Lung (tissue), 12 donors: ENCODE results near the gene TMEM256. TPM values are rescaled to one million over a fixed set of nuclear protein-coding genes. Genes with fewer than 3 reads are reported as not detected.

ENCODE experiments used
- ATAC-seq: fragments of 200-7000 bp; cut with Tn5 transposase; one replicate; pipeline ENCODE4 v1.9.1; 2020; ENCODE audit warnings: moderate number of reproducible peaks; ENCODE audit not compliant: insufficient read depth, low FRiP score
- DNase-seq, 3 donors: peaks; one replicate each; pipeline ENCODE4 v3.0.0-alpha.2; 2013 to 2017
- H3K27ac ChIP-seq, 2 donors: one replicate each; pipeline ENCODE4 v1.5.1; 2013; ENCODE audit warnings: mild to moderate bottlenecking in 2 of 2, moderate library complexity in 2 of 2, control low read depth in 1 of 2, inconsistent platforms in 1 of 2, low read depth in 1 of 2, low read length in 1 of 2
- H3K27me3 ChIP-seq, 3 donors: one replicate each; pipeline ENCODE4 v1.5.1; 2013; ENCODE audit warnings: low read length in 2 of 3; ENCODE audit not compliant: control insufficient read depth in 3 of 3, insufficient read depth in 3 of 3
- H3K36me3 ChIP-seq, 4 donors: one replicate each; pipeline ENCODE4 v1.5.1; 2013; ENCODE audit warnings: low read length in 4 of 4, mild to moderate bottlenecking in 1 of 4, moderate library complexity in 1 of 4; ENCODE audit not compliant: control insufficient read depth in 4 of 4, insufficient read depth in 4 of 4
- H3K4me1 ChIP-seq, 5 donors: one replicate each; pipeline ENCODE4 v1.5.1; 2013; ENCODE audit warnings: low read length in 5 of 5, mild to moderate bottlenecking in 2 of 5, moderate library complexity in 1 of 5; ENCODE audit not compliant: control insufficient read depth in 5 of 5, insufficient read depth in 5 of 5
- H3K4me3 ChIP-seq: one replicate; pipeline ENCODE4 v1.5.1; 2013; ENCODE audit warnings: mild to moderate bottlenecking, control low read depth, moderate library complexity
- H3K9ac ChIP-seq, 2 donors: one replicate each; pipeline ENCODE4 v1.5.1; 2013; ENCODE audit warnings: low read length in 2 of 2, control low read depth in 1 of 2; ENCODE audit not compliant: insufficient read depth in 1 of 2
- H3K9me3 ChIP-seq, 4 donors: one replicate each; pipeline ENCODE4 v1.5.1; 2013; ENCODE audit warnings: low read length in 3 of 4, mild to moderate bottlenecking in 1 of 4, moderate library complexity in 1 of 4; ENCODE audit not compliant: control insufficient read depth in 4 of 4, insufficient read depth in 3 of 4
- CTCF ChIP-seq: IDR thresholded peaks from 2 replicates; pipeline ENCODE4 v1.5.1; 2012; ENCODE audit warnings: mild to moderate bottlenecking; ENCODE audit errors: control extremely low read depth, extremely low read depth
- WGBS, 2 donors: extraction: QIAGEN DNeasy Blood & Tissue Kit; methylation state at CpG; one replicate each; pipeline ENCODE4 v1.1.7; 2013; 5-methylcytosine and 5-hydroxymethylcytosine counted together
- polyA plus RNA-seq, 2 donors: library from polyadenylated mRNA; stranded (reverse); fragments of 200-250 nt; gene quantifications; one replicate each; pipeline ENCODE4 v1.2.1, GENCODE V29; 2013
- total RNA-seq, 2 donors: library from RNA; depleted of rRNA in 1 of 2; stranded (reverse); fragments of >200 nt in 1 of 2; gene quantifications; one replicate each; pipeline ENCODE4 v1.2.1, GENCODE V29; 2014 to 2021
- donor health status: control.
- donor health status: control.
- donor health status: Bipolar disorder and iron deficiency.
- donor health status: healthy.
- donor health status: DM: yes; HTN: yes; CAD: no.

Gene TMEM256
- total and polyA plus RNA-seq, 4 donors = 70.2 to 247 (median 75.1) TPM

DNA sequence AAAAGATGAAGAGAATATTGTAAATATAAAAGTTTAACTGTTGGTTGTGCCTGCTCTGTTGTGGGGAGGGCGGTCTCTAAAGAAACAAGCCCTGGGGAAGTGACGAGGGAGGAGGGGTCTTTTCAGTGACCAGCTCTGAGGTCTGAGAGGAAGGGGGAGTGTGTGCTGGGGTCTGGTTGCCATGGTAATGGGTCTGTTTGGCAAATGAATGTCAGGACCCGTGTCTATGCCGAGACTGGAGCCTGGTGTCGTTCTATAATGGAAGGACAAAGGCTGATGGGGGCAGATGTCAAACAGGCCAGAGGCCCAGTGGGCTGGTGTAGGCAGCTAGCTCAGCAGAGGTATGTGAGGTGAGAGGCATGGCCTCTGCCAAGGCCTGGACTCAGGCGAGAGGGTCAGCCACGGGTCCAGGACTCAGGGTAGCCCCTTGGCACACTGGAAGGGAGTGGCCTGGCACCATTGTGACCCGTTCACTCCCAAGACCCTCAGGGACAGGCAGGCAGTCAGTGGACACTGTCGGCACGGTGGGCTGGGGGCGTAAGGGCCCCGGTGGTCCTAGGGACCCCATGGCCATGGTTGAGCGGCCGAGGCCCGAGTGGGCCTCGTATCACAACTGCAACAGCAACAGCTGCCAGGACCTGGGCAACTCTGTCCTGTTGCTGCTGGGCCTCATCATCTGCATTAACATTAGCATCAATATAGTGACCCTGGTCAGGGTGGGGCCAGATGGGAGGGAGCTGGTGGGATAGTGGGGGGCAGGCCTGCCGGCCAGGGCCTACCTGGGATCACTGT lies 16.1 kb upstream of the TMEM256 start, which contains the start of gene SPEM1:
Gene SPEM1, plus strand, starts transcription at position 506 of the 792 bp plus-strand sequence. Its CDS starts 61 bp downstream, at position 567.
- ATAC-seq (no peak), DNase-seq (peak; percentile 79 to 84 (median 83))
- Histone ChIP-seq H3K36me3 (peaks cover 0 to 10% (median 4%) of the 10 kb centered on the region in 4 donors), H3K9ac (peak within 1 kb of the TSS in 1 of 2 donors; percentile 61), H3K9me3 (no peaks in the 10 kb centered on the region), H3K27ac (no peak within 1 kb of the TSS), H3K4me1 (peaks cover 0 to 12% (median 0%) of the 10 kb centered on the region in 5 donors), H3K4me3 (no peak within 1 kb of the TSS), H3K27me3 (no peaks in the 10 kb centered on the region)
- 83 to 92% methylated on average over 17 of the region's 17 CpGs for WGBS, 2 donors
- no peak for TF ChIP-seq CTCF

DNA sequence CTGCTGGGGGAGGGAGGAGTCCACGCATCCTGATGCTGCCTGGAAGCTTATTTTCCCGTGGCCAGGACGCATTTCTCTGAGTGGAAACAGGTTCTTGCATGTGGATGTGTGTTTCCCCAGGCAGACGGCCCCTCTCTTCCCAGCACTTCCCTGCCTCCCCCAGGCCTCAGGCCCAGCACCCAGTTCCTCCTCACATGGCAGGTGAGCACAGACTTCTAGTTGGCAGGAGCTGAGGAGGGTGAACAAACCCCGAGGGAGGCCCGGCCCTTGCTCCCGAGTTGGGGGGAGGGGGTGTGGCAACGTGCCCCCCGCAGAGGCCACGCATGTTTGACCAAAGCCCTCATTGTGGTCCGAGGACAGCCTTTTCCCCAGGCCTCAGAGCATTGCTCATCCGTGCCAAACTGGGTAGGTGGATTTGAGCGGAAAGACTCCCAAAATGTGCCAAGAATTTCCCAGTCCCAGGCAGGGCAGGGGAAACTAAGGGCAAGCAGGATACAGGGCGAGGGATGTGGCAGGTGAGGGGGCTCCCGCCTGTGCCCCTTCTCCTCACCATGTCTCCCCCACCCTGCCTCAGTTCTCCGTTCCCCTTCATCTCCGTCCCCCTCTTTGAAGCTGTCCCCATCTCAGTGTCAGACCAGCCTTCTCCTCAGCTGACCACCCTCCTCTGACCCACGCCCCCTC lies 14.7 kb upstream of the TMEM256 start:
- DNase-seq = no peak
- H3K27me3 ChIP-seq = no peaks in the 10 kb centered on the region

DNA sequence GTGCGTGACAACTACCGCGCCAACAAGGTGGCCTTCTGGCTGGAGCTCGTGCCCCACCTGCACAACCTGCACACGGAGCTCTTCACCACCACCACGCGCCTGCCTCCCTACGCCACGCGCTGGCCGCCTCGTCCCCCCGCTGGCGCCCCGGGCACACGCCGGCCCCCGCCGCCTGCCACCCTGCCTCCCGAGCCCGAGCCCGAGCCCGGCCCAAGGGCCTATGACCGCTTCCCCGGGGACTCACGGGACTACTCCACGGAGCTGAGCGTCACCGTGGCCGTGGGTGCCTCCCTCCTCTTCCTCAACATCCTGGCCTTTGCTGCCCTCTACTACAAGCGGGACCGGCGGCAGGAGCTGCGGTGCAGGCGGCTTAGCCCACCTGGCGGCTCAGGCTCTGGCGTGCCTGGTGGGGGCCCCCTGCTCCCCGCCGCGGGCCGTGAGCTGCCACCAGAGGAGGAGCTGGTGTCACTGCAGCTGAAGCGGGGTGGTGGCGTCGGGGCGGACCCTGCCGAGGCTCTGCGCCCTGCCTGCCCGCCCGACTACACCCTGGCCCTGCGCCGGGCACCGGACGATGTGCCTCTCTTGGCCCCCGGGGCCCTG lies 13.3 kb upstream of the TMEM256 start:
- Histone ChIP-seq H3K4me1 (peaks cover 0 to 12% (median 0%) of the 10 kb centered on the region in 5 donors), H3K27me3 (no peaks in the 10 kb centered on the region), H3K9me3 (no peaks in the 10 kb centered on the region), H3K4me3 (no peak overlapping the region), H3K36me3 (peaks cover 0 to 11% (median 5%) of the 10 kb centered on the region in 4 donors), H3K9ac (no peak overlapping the region), H3K27ac (no peak overlapping the region)
- TF ChIP-seq CTCF = no peak
- DNase-seq (no peak), ATAC-seq (no peak)
- 96% methylated on average over 45 to 54 of the region's 54 CpGs for WGBS, 2 donors

More for the DNA sequence above, 14.7 kb upstream of the TMEM256 start:
- TF ChIP-seq CTCF = no peak
- H3K36me3 ChIP-seq = peaks cover 0 to 11% (median 5%) of the 10 kb centered on the region in 4 donors
- no peaks in the 10 kb centered on the region for H3K9me3 ChIP-seq
- ATAC-seq = no peak
- H3K4me1 ChIP-seq = peaks cover 0 to 12% (median 0%) of the 10 kb centered on the region in 5 donors
- H3K27ac ChIP-seq = no peak overlapping the region
- no peak overlapping the region for H3K4me3 ChIP-seq
- H3K9ac ChIP-seq = no peak overlapping the region
- 73 to 78% methylated on average over 18 of the region's 18 CpGs for WGBS, 2 donors
